ENCODE data around the gene CCNL1.

CCNL1 gene

GRCh38 chr3:157152438-157152837, 7.5 kb downstream of the CCNL1 start:
- no peak for TF ChIP-seq CTCF (IDR thresholded peaks at IDR 0.05; ENCODE audit: low read length)
- H3K27ac ChIP-seq (ENCODE audit: low read length) = no peak overlapping the region
- H3K9me2 ChIP-seq (replicated peaks; ENCODE audit: insufficient read depth, low read length) = no peaks in the 10 kb centered on the region
- H3K9me3 ChIP-seq (replicated peaks; ENCODE audit: insufficient read depth, low read length) = no peaks in the 10 kb centered on the region
- H2AFZ ChIP-seq (ENCODE audit: low read length) = no peak overlapping the region
- peaks cover 86% of the 10 kb centered on the region for H3K36me3 ChIP-seq (replicated peaks; ENCODE audit: insufficient read depth, low read length)
- no peak overlapping the region for H3K9ac ChIP-seq (ENCODE audit: low read length)
- peaks cover 98% of the 10 kb centered on the region for H3K79me2 ChIP-seq (ENCODE audit: low read length)
- H3F3A ChIP-seq (ENCODE audit: insufficient read depth, low read length) = peaks cover 100% of the 10 kb centered on the region
- H3K27me3 ChIP-seq (replicated peaks; ENCODE audit: insufficient read depth, low read length) = no peaks in the 10 kb centered on the region
- H4K20me1 ChIP-seq (ENCODE audit: insufficient read depth, low read length) = peaks cover 89% of the 10 kb centered on the region
- H3K4me2 ChIP-seq (ENCODE audit: low read depth, low read length) = no peak overlapping the region
- no peak overlapping the region for H3K4me3 ChIP-seq (ENCODE audit: low read length)
- DNase-seq = no peak
- H3K4me1 ChIP-seq (ENCODE audit: low read length) = peaks cover 56% of the 10 kb centered on the region

GRCh38 chr3:157151627-157152026, 8.3 kb downstream of the CCNL1 start:
- Histone ChIP-seq H3K4me1 (ENCODE audit: low read length) (peaks cover 47% of the 10 kb centered on the region), H3K27ac (ENCODE audit: low read length) (no peak overlapping the region), H3K9ac (ENCODE audit: low read length) (no peak overlapping the region), H2AFZ (ENCODE audit: low read length) (no peak overlapping the region), H3K36me3 (replicated peaks; ENCODE audit: insufficient read depth, low read length) (peaks cover 78% of the 10 kb centered on the region), H3F3A (ENCODE audit: insufficient read depth, low read length) (peaks cover 100% of the 10 kb centered on the region), H3K4me2 (ENCODE audit: low read depth, low read length) (no peak overlapping the region), H3K27me3 (replicated peaks; ENCODE audit: insufficient read depth, low read length) (no peaks in the 10 kb centered on the region), H4K20me1 (ENCODE audit: insufficient read depth, low read length) (peaks cover 81% of the 10 kb centered on the region), H3K79me2 (ENCODE audit: low read length) (peaks cover 90% of the 10 kb centered on the region), H3K9me2 (replicated peaks; ENCODE audit: insufficient read depth, low read length) (no peaks in the 10 kb centered on the region), H3K9me3 (replicated peaks; ENCODE audit: insufficient read depth, low read length) (no peaks in the 10 kb centered on the region), H3K4me3 (ENCODE audit: low read length) (no peak overlapping the region)
- DNase-seq = no peak
- TF ChIP-seq EZH2phosphoT487 (IDR thresholded peaks at IDR 0.05; ENCODE audit: low read length) (no peak), CTCF (IDR thresholded peaks at IDR 0.05; ENCODE audit: low read length) (no peak; the same call in 1 of the 2 replicates), EZH2 (optimal IDR thresholded peaks at IDR 0.05; ENCODE audit: low read depth, low read length) (no peak)

GRCh38 chr3:157151151-157151550, 8.8 kb downstream of the CCNL1 start:
- Histone ChIP-seq H4K20me1 (ENCODE audit: insufficient read depth, low read length) (peaks cover 76% of the 10 kb centered on the region), H3F3A (ENCODE audit: insufficient read depth, low read length) (peaks cover 100% of the 10 kb centered on the region), H2AFZ (ENCODE audit: low read length) (no peak overlapping the region), H3K27ac (ENCODE audit: low read length) (no peak overlapping the region), H3K4me1 (ENCODE audit: low read length) (peaks cover 43% of the 10 kb centered on the region), H3K9me3 (replicated peaks; ENCODE audit: insufficient read depth, low read length) (no peaks in the 10 kb centered on the region), H3K4me2 (ENCODE audit: low read depth, low read length) (no peak overlapping the region), H3K36me3 (replicated peaks; ENCODE audit: insufficient read depth, low read length) (peaks cover 73% of the 10 kb centered on the region), H3K9ac (ENCODE audit: low read length) (no peak overlapping the region), H3K9me2 (replicated peaks; ENCODE audit: insufficient read depth, low read length) (no peaks in the 10 kb centered on the region), H3K79me2 (ENCODE audit: low read length) (peaks cover 85% of the 10 kb centered on the region), H3K27me3 (replicated peaks; ENCODE audit: insufficient read depth, low read length) (no peaks in the 10 kb centered on the region), H3K4me3 (ENCODE audit: low read length) (no peak overlapping the region)
- no peak for DNase-seq
- no peak for TF ChIP-seq EZH2 (optimal IDR thresholded peaks at IDR 0.05; ENCODE audit: low read depth, low read length)

GRCh38 chr3:157149136-157149696, 10.7 kb downstream of the CCNL1 start:
- Histone ChIP-seq H2AFZ (ENCODE audit: low read length) (no peak overlapping the region), H3K4me2 (ENCODE audit: low read depth, low read length) (no peak overlapping the region), H3K9me3 (replicated peaks; ENCODE audit: insufficient read depth, low read length) (no peaks in the 10 kb centered on the region), H3F3A (ENCODE audit: insufficient read depth, low read length) (peaks cover 94% of the 10 kb centered on the region), H3K9me2 (replicated peaks; ENCODE audit: insufficient read depth, low read length) (no peaks in the 10 kb centered on the region), H3K27ac (ENCODE audit: low read length) (no peak overlapping the region), H3K79me2 (ENCODE audit: low read length) (peaks cover 66% of the 10 kb centered on the region), H3K4me1 (ENCODE audit: low read length) (peaks cover 23% of the 10 kb centered on the region), H4K20me1 (ENCODE audit: insufficient read depth, low read length) (peaks cover 56% of the 10 kb centered on the region), H3K4me3 (ENCODE audit: low read length) (no peak overlapping the region), H3K9ac (ENCODE audit: low read length) (no peak overlapping the region), H3K36me3 (replicated peaks; ENCODE audit: insufficient read depth, low read length) (peaks cover 59% of the 10 kb centered on the region), H3K27me3 (replicated peaks; ENCODE audit: insufficient read depth, low read length) (no peaks in the 10 kb centered on the region)
- TF ChIP-seq CTCF (IDR thresholded peaks at IDR 0.05; ENCODE audit: low read length) = no peak
- TF ChIP-seq EZH2phosphoT487 (IDR thresholded peaks at IDR 0.05; ENCODE audit: low read length) = no peak
- no peak for TF ChIP-seq EZH2 (optimal IDR thresholded peaks at IDR 0.05; ENCODE audit: low read depth, low read length)
- DNase-seq = no peak
